Esophagus squamous epithelium (tissue), 5 donors: ENCODE measurements around the gene FGFRL1. TPM values are rescaled to one million over a fixed set of nuclear protein-coding genes. Genes with fewer than 3 reads are reported as not detected.
A peak's percentile ranks its signal among the peaks of the same experiment; 100 is the strongest.
"Not testable (repeated sequence)": the region's sequence is repeated elsewhere in the genome, so short reads cannot be mapped to it uniquely, and the experiment has no call there.

Experiments
- DNase-seq: peaks from one replicate; lab custom pipeline; 2025; lab: John Stamatoyannopoulos, UW
- H3K27ac ChIP-seq, 4 donors: fragments of 200-600 bp; sonication (generic); one replicate each; pipeline ENCODE4 v1.5.1; 2016 to 2019; ENCODE audit warnings: mild to moderate bottlenecking in 1 of 4
- H3K27me3 ChIP-seq, 4 donors: fragments of 200-600 bp; sonication (generic); 1 replicate in 3 of 4; 2 replicates in 1 of 4; pipeline versions ENCODE4 v1.5.1 to v1.6.0; 2017 to 2021; ENCODE audit warnings: antibody characterized with exemption in 1 of 4
- H3K36me3 ChIP-seq, 3 donors: fragments of 200-600 bp; sonication (generic); one replicate each; pipeline ENCODE4 v1.5.1; 2016 to 2019
- H3K4me1 ChIP-seq, 3 donors: fragments of 200-600 bp; sonication (generic); one replicate each; pipeline ENCODE4 v1.5.1; 2017 to 2019
- H3K4me3 ChIP-seq, 4 donors: fragments of 200-600 bp; sonication (generic); 1 replicate in 3 of 4; 2 replicates in 1 of 4; pipeline ENCODE4 v1.5.1; 2016 to 2019; ENCODE audit warnings: mild to moderate bottlenecking in 2 of 4, moderate library complexity in 1 of 4
- H3K9me3 ChIP-seq, 3 donors: fragments of 200-600 bp; sonication (generic); one replicate each; pipeline ENCODE4 v1.5.1; 2016 to 2019
- CTCF ChIP-seq, 6 experiments: fragments of 450-650 bp in 4 of 6; fragments of 200-600 bp in 2 of 6; sonication (generic) in 2 of 6; IDR thresholded peaks; one replicate each; pipeline ENCODE4 v1.5.1; 2016 to 2019; ENCODE audit warnings: antibody characterized with exemption in 6 of 6, mild to moderate bottlenecking in 4 of 6, moderate library complexity in 4 of 6
- POLR2A ChIP-seq, 4 donors: fragments of 450-650 bp; IDR thresholded peaks; one replicate each; pipeline ENCODE4 v1.6.1; 2017; ENCODE audit warnings: antibody characterized with exemption in 4 of 4, mild to moderate bottlenecking in 4 of 4, moderate library complexity in 3 of 4
- WGBS, 2 donors: methylation state at CpG; one replicate each; pipeline ENCODE4 v1.1.5; 2018; 5-methylcytosine and 5-hydroxymethylcytosine counted together
- intact Hi-C: fragments of 100-400 bp; cut with DNase I; formaldehyde crosslinking; loops from one replicate; pipeline ENCODE4 v1.15.0; 2022
- total RNA-seq, 4 donors: library from RNA; depleted of rRNA; stranded (reverse); fragments of >200 nt; gene quantifications; one replicate each; pipeline ENCODE4 v1.1.0, GENCODE V29; 2016
- donor health status: DM: yes; HTN: yes; CAD: no.

FGFRL1 gene
- total RNA-seq, 4 donors from 2014 or later, result 2.8 to 10.1 (median 4.7) TPM

GRCh38 chr4:971666-972500 lies 39.5 kb upstream of the FGFRL1 start:
- Histone ChIP-seq H3K27me3 (no peaks in the 10 kb centered on the region), H3K4me1 (peaks cover 20 to 48% (median 33%) of the 10 kb centered on the region in 3 donors), H3K36me3 (peaks cover 0 to 9% (median 0%) of the 10 kb centered on the region in 3 donors), H3K4me3 (peak overlapping the region; percentile 55 to 95 (median 74)), H3K9me3 (no peaks in the 10 kb centered on the region), H3K27ac (peak overlapping the region in 3 of 4 donors; percentile 36 to 65 (median 45))
- 40 to 42% methylated on average over 2 to 5 of the region's 24 CpGs for WGBS, 2 donors
- no peak for TF ChIP-seq POLR2A (IDR thresholded peaks at IDR 0.05)
- no peak for TF ChIP-seq CTCF (IDR thresholded peaks at IDR 0.05)
- intact Hi-C loops, result no loop called here
- DNase-seq, result no peak

- Histone ChIP-seq H3K4me3 (peak overlapping the region; percentile 55 to 95 (median 74)), H3K4me1 (peaks cover 20 to 43% (median 31%) of the 10 kb centered on the region in 3 donors), H3K36me3 (no peaks in the 10 kb centered on the region), H3K9me3 (no peaks in the 10 kb centered on the region), H3K27ac (peak overlapping the region; percentile 9 to 65 (median 40)), H3K27me3 (no peaks in the 10 kb centered on the region)
- no peak for DNase-seq
- intact Hi-C loops, result no loop called here
- TF ChIP-seq CTCF (IDR thresholded peaks at IDR 0.05) (no peak), POLR2A (IDR thresholded peaks at IDR 0.05) (no peak)
- WGBS, 2 donors, result no CpG with 5 or more reads among the region's 65 CpGs
Measured at GRCh38 chr4:972651-973424, 38.6 kb upstream of the FGFRL1 start.

- WGBS, 2 donors, result 100% methylated on average over 5 of the region's 123 CpGs; no CpG with 5 or more reads in 1 of the 2 donors
Measured at GRCh38 chr4:973431-974397, 37.7 kb upstream of the FGFRL1 start, which contains the start of gene DGKQ. TSS of gene DGKQ (minus strand) at chr4:973569. CDS start at chr4:973482, 87 bp downstream.

GRCh38 chr4:974668-975067 lies 36.8 kb upstream of the FGFRL1 start:
- H3K4me1 ChIP-seq, result peaks cover 25 to 47% (median 26%) of the 10 kb centered on the region in 3 donors
- no peaks in the 10 kb centered on the region for H3K36me3 ChIP-seq
- no peak for DNase-seq
- intact Hi-C loops, result no loop called here
- H3K4me3 ChIP-seq, result no peak overlapping the region
- TF ChIP-seq POLR2A (IDR thresholded peaks at IDR 0.05) (no peak), CTCF (IDR thresholded peaks at IDR 0.05) (no peak)
- no peak overlapping the region for H3K27ac ChIP-seq
- no peaks in the 10 kb centered on the region for H3K27me3 ChIP-seq
- H3K9me3 ChIP-seq, result no peaks in the 10 kb centered on the region
- WGBS, 2 donors, result 80 to 88% methylated on average over 3 to 5 of the region's 9 CpGs

More at GRCh38 chr4:973431-974397, 37.7 kb upstream of the FGFRL1 start, which contains the start of gene DGKQ:
- Histone ChIP-seq H3K4me3 (peak within 1 kb of the TSS; percentile 55 to 95 (median 74)), H3K9me3 (no peaks in the 10 kb centered on the region), H3K27me3 (no peaks in the 10 kb centered on the region), H3K27ac (peak within 1 kb of the TSS; percentile 9 to 65 (median 40)), H3K4me1 (peaks cover 20 to 38% (median 25%) of the 10 kb centered on the region in 3 donors), H3K36me3 (no peaks in the 10 kb centered on the region)
- intact Hi-C loops, result no loop called here
- no peak for TF ChIP-seq CTCF (IDR thresholded peaks at IDR 0.05)
- peak in 1 of 4 donors; percentile 31 for TF ChIP-seq POLR2A (IDR thresholded peaks at IDR 0.05)
- peak; percentile 27 for DNase-seq

DNA sequence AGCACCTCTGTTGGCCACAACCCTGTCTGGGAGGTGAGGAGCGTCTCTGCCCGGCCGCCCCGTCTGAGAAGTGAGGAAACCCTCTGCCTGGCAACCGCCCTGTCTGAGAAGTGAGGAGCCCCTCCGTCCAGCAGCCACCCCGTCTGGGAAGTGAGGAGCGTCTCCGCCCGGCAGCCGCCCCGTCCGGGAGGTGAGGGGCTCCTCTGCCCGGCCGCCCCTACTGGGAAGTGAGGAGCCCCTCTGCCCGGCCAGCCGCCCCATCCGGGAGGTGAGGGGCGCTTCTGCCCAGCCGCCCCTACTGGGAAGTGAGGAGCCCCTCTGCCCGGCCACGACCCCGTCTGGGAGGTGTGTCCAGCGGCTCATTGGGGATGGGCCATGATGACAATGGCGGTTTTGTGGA lies 35.4 kb upstream of the FGFRL1 start:
- intact Hi-C loops, result not testable (repeated sequence)
- WGBS, 2 donors, result no CpG with 5 or more reads among the region's 25 CpGs

More for the DNA sequence above, 35.4 kb upstream of the FGFRL1 start:
- not testable (repeated sequence) for H3K36me3 ChIP-seq, H3K27ac ChIP-seq, H3K9me3 ChIP-seq, DNase-seq, H3K27me3 ChIP-seq, H3K4me3 ChIP-seq
- H3K4me1 ChIP-seq, result peaks cover 24 to 40% (median 24%) of the 10 kb centered on the region in 3 donors
